Lung (tissue), 12 donors: ENCODE data around the gene SPTBN1. TPM values are rescaled to one million over a fixed set of nuclear protein-coding genes. Genes with fewer than 3 reads are reported as not detected.

Experiments
- ATAC-seq: fragments of 200-7000 bp; cut with Tn5 transposase; one replicate; pipeline ENCODE4 v1.9.1; 2020; ENCODE audit warnings: moderate number of reproducible peaks; ENCODE audit not compliant: insufficient read depth, low FRiP score
- DNase-seq, 3 donors: peaks; one replicate each; pipeline ENCODE4 v3.0.0-alpha.2; 2013 to 2017
- H3K27ac ChIP-seq, 2 donors: one replicate each; pipeline ENCODE4 v1.5.1; 2013; ENCODE audit warnings: mild to moderate bottlenecking in 2 of 2, moderate library complexity in 2 of 2, control low read depth in 1 of 2, inconsistent platforms in 1 of 2, low read depth in 1 of 2, low read length in 1 of 2
- H3K27me3 ChIP-seq, 3 donors: one replicate each; pipeline ENCODE4 v1.5.1; 2013; ENCODE audit warnings: low read length in 2 of 3; ENCODE audit not compliant: control insufficient read depth in 3 of 3, insufficient read depth in 3 of 3
- H3K36me3 ChIP-seq, 4 donors: one replicate each; pipeline ENCODE4 v1.5.1; 2013; ENCODE audit warnings: low read length in 4 of 4, mild to moderate bottlenecking in 1 of 4, moderate library complexity in 1 of 4; ENCODE audit not compliant: control insufficient read depth in 4 of 4, insufficient read depth in 4 of 4
- H3K4me1 ChIP-seq, 5 donors: one replicate each; pipeline ENCODE4 v1.5.1; 2013; ENCODE audit warnings: low read length in 5 of 5, mild to moderate bottlenecking in 2 of 5, moderate library complexity in 1 of 5; ENCODE audit not compliant: control insufficient read depth in 5 of 5, insufficient read depth in 5 of 5
- H3K4me3 ChIP-seq: one replicate; pipeline ENCODE4 v1.5.1; 2013; ENCODE audit warnings: mild to moderate bottlenecking, control low read depth, moderate library complexity
- H3K9ac ChIP-seq, 2 donors: one replicate each; pipeline ENCODE4 v1.5.1; 2013; ENCODE audit warnings: low read length in 2 of 2, control low read depth in 1 of 2; ENCODE audit not compliant: insufficient read depth in 1 of 2
- H3K9me3 ChIP-seq, 4 donors: one replicate each; pipeline ENCODE4 v1.5.1; 2013; ENCODE audit warnings: low read length in 3 of 4, mild to moderate bottlenecking in 1 of 4, moderate library complexity in 1 of 4; ENCODE audit not compliant: control insufficient read depth in 4 of 4, insufficient read depth in 3 of 4
- CTCF ChIP-seq: IDR thresholded peaks from 2 replicates; pipeline ENCODE4 v1.5.1; 2012; ENCODE audit warnings: mild to moderate bottlenecking; ENCODE audit errors: control extremely low read depth, extremely low read depth
- WGBS, 2 donors: extraction: QIAGEN DNeasy Blood & Tissue Kit; methylation state at CpG; one replicate each; pipeline ENCODE4 v1.1.7; 2013; 5-methylcytosine and 5-hydroxymethylcytosine counted together
- polyA plus RNA-seq, 2 donors: library from polyadenylated mRNA; stranded (reverse); fragments of 200-250 nt; gene quantifications; one replicate each; pipeline ENCODE4 v1.2.1, GENCODE V29; 2013
- total RNA-seq, 2 donors: library from RNA; depleted of rRNA in 1 of 2; stranded (reverse); fragments of >200 nt in 1 of 2; gene quantifications; one replicate each; pipeline ENCODE4 v1.2.1, GENCODE V29; 2014 to 2021
- donor health status: control.
- donor health status: control.
- donor health status: Bipolar disorder and iron deficiency.
- donor health status: healthy.
- donor health status: DM: yes; HTN: yes; CAD: no.

Gene SPTBN1
- total and polyA plus RNA-seq, 4 donors, result 89.4 to 715 (median 275) TPM

GRCh38 chr2:54468673-54469072 lies 12.5 kb downstream of the SPTBN1 start:
- Histone ChIP-seq H3K36me3 (peaks cover 0 to 5% (median 0%) of the 10 kb centered on the region in 4 donors), H3K4me3 (no peak overlapping the region), H3K4me1 (peaks cover 12 to 73% (median 38%) of the 10 kb centered on the region in 5 donors), H3K9ac (no peak overlapping the region), H3K27me3 (no peaks in the 10 kb centered on the region), H3K27ac (peak overlapping the region in 1 of 2 donors; percentile 70), H3K9me3 (no peaks in the 10 kb centered on the region)
- ATAC-seq (no peak), DNase-seq (peak in 1 of 3 donors; percentile 40)
- no peak for TF ChIP-seq CTCF
- WGBS, 2 donors, result 81 to 86% methylated on average over 2 of the region's 2 CpGs

DNA sequence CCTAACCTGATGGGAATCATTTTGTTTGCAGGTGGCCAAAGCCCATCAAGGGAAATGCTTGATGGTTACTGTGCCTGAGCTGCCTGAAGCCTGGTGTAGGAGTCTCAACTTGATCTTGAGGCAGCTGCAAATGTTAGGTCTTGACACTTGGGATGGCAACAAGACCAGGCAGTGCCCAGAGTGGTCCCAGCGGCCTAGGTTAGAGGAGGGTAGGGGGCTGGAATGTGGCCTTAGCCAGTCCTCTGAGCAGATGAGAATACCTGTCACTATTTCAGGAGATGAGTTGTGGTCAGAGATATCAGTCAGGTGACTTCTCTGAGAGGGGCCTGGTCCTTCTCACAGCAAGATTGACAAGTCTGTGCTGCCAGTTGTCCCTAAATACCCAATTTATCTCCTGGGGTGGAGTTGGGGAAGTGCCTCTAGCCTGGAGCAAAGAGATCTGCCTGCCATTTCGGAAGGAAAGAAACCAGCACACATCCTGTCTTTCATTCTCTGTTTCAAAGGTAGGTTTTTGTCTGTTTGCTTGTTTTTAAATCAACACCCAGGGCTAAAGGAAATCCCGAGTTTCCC lies 13.4 kb downstream of the SPTBN1 start:
- peaks cover 11 to 79% (median 39%) of the 10 kb centered on the region in 5 donors for H3K4me1 ChIP-seq
- WGBS, 2 donors, result 42 to 47% methylated on average over 3 of the region's 3 CpGs

DNA sequence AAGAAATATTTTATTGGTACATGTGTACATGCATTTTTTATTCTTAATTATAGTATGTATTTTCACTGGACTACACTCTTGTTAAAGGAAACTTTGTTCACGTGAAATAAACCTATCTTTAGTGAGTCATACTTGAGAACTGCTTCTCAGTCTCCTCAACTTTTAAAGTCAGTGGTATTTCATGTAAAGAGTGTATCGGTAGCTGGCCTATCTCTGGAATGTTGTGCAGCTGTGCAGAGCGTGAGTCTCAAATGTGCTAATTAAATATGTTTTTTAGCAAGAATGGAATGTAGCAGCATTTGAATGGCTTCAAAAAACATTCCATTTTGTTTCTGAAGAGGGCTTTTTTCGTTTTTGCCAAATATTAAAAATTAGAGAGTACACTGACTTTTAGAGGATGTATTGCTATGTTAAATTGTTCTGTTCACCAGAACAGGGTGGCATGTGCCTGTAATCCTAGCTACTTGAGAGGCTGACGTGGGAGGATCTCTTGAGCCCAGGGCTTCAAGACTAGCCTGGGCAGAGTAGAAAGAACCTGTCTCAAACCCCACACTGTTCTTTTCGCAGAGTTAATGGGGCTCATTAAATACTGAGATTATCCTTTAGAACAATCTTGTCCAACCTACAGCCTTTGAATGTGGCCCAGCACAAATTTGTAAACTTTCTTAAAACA lies 14.3 kb downstream of the SPTBN1 start:
- Histone ChIP-seq H3K27me3 (no peaks in the 10 kb centered on the region), H3K27ac (peak overlapping the region in 1 of 2 donors; percentile 84), H3K9ac (peak overlapping the region in 1 of 2 donors; percentile 5), H3K4me1 (peaks cover 11 to 77% (median 41%) of the 10 kb centered on the region in 5 donors), H3K36me3 (peaks cover 0 to 5% (median 0%) of the 10 kb centered on the region in 4 donors), H3K4me3 (no peak overlapping the region), H3K9me3 (no peaks in the 10 kb centered on the region)
- DNase-seq (peak in 2 of 3 donors; percentile 44 to 58), ATAC-seq (peak; percentile 48)
- WGBS, 2 donors, result 47 to 59% methylated on average over 6 of the region's 6 CpGs
- TF ChIP-seq CTCF, result no peak

More for the DNA sequence above, 13.4 kb downstream of the SPTBN1 start:
- TF ChIP-seq CTCF, result no peak
- H3K9me3 ChIP-seq, result no peaks in the 10 kb centered on the region
- peaks cover 0 to 5% (median 0%) of the 10 kb centered on the region in 4 donors for H3K36me3 ChIP-seq
- H3K27ac ChIP-seq, result peak overlapping the region; percentile 53 to 70
- ATAC-seq, result no peak
- no peak for DNase-seq
- peak overlapping the region in 1 of 2 donors; percentile 4 for H3K9ac ChIP-seq
- H3K4me3 ChIP-seq, result no peak overlapping the region
- H3K27me3 ChIP-seq, result no peaks in the 10 kb centered on the region
